Measurements from ENCODE around the gene ATG101.

DNA sequence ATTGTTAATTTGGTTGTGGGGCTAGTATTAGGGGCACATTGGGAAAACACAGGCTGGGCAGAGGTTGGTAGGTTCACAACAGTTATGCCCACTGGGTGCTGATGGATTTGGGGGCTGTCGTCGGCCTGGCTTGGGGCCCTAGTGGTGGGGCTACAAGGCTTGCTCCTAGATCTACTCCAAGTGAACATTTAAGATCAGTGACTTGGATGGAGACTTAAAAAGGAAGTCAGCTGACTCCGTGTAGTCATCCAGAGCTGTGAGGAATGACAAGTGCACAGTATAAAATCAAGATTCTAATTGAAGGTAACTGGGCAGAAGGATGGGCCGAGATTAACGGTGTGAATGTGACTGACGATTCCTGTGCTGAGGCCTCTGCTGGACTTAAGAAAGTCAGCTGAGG, 31.3 kb upstream of the ATG101 start:
- TF ChIP-seq EZH2 (IDR thresholded peaks at IDR 0.05), result no peak
- TF ChIP-seq, protein P1, sequence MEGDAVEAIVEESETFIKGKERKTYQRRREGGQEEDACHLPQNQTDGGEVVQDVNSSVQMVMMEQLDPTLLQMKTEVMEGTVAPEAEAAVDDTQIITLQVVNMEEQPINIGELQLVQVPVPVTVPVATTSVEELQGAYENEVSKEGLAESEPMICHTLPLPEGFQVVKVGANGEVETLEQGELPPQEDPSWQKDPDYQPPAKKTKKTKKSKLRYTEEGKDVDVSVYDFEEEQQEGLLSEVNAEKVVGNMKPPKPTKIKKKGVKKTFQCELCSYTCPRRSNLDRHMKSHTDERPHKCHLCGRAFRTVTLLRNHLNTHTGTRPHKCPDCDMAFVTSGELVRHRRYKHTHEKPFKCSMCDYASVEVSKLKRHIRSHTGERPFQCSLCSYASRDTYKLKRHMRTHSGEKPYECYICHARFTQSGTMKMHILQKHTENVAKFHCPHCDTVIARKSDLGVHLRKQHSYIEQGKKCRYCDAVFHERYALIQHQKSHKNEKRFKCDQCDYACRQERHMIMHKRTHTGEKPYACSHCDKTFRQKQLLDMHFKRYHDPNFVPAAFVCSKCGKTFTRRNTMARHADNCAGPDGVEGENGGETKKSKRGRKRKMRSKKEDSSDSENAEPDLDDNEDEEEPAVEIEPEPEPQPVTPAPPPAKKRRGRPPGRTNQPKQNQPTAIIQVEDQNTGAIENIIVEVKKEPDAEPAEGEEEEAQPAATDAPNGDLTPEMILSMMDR (IDR thresholded peaks at IDR 0.05), result no peak

Data from neural progenitor cell (in vitro differentiated cells).